Kidney (tissue), 14 donors: Measurements from ENCODE around the gene PRSS50. TPM values are rescaled to one million over a fixed set of nuclear protein-coding genes. Genes with fewer than 3 reads are reported as not detected.

ENCODE experiments used
- DNase-seq, 5 donors: peaks; one replicate each; pipeline ENCODE4 v3.0.0-alpha.2; 2013 to 2020
- FAIRE-seq: peaks from 2 replicates; lab custom pipeline; 2012; peaks lifted over from hg19 to GRCh38; lab: Jason Lieb, UNC
- H3K27ac ChIP-seq, 2 donors: one replicate each; pipeline ENCODE4 v1.7.0; 2013; ENCODE audit warnings: low read depth in 2 of 2, low read length in 2 of 2, inconsistent platforms in 1 of 2
- H3K27me3 ChIP-seq: one replicate; pipeline ENCODE4 v1.7.1; 2013; ENCODE audit warnings: low read length, inconsistent platforms; ENCODE audit not compliant: control insufficient read depth, insufficient read depth
- H3K36me3 ChIP-seq, 3 donors: one replicate each; pipeline versions ENCODE4 v1.7.0 to v1.7.1; 2013; ENCODE audit warnings: low read length in 3 of 3, control low read depth in 1 of 3, inconsistent platforms in 1 of 3; ENCODE audit not compliant: insufficient read depth in 3 of 3, control insufficient read depth in 2 of 3
- H3K4me1 ChIP-seq, 3 donors: one replicate each; pipeline versions ENCODE4 v1.7.0 to v1.7.1; 2013; ENCODE audit warnings: low read length in 3 of 3, inconsistent platforms in 1 of 3, low read depth in 1 of 3; ENCODE audit not compliant: control insufficient read depth in 2 of 3, insufficient read depth in 2 of 3
- H3K4me3 ChIP-seq, 3 donors: one replicate each; pipeline versions ENCODE4 v1.7.0 to v1.8.1; 2013; ENCODE audit warnings: low read length in 3 of 3, control low read depth in 1 of 3, inconsistent platforms in 1 of 3
- H3K9ac ChIP-seq, 3 donors: one replicate each; pipeline versions ENCODE4 v1.7.0 to v1.7.1; 2013; ENCODE audit warnings: low read length in 3 of 3, control low read depth in 1 of 3, inconsistent platforms in 1 of 3
- H3K9me3 ChIP-seq, 3 donors: one replicate each; pipeline versions ENCODE4 v1.7.0 to v1.7.1; 2013; ENCODE audit warnings: low read length in 3 of 3, control low read depth in 1 of 3, inconsistent platforms in 1 of 3; ENCODE audit not compliant: control insufficient read depth in 2 of 3, insufficient read depth in 1 of 3
- CTCF ChIP-seq: IDR thresholded peaks from 3 replicates; pipeline ENCODE4 v1.5.1; 2012; ENCODE audit warnings: mild to moderate bottlenecking, moderate library complexity, borderline replicate concordance; ENCODE audit not compliant: insufficient read depth; ENCODE audit errors: extremely low read depth
- intact Hi-C: fragments of 100-400 bp; cut with DNase I; formaldehyde crosslinking; loops from one replicate; pipeline ENCODE4 v1.11.1; 2022
- polyA plus RNA-seq: library from polyadenylated mRNA; stranded (reverse); fragments of 350-450 nt; fragmentation: Illumina TruSeq; extraction: RNeasy Lipid Tissue Mini Kit (QIAGEN cat#74804); gene quantifications from one replicate; pipeline ENCODE4 v1.2.3, GENCODE V29; 2014; ENCODE audit warnings: low read depth, low replicate concordance; ENCODE audit not compliant: insufficient read depth
- total RNA-seq: library from RNA; stranded (reverse); fragmentation: NEBNext Ultra II Directional; extraction: Animal tissue kit (Norgen Biotek cat#: 25700); gene quantifications from one replicate; pipeline ENCODE4 v1.2.1, GENCODE V29; 2021
- donor health status: control.
- donor health status: control.
- donor health status: control.
- donor health status: control.
- donor health status: control.
- donor health status: DM: yes; HTN: yes; CAD: no.
- donor health status: Normal renal cell carcinoma (clear cell type).

Gene PRSS50
- total and polyA plus RNA-seq, 2 donors from 2014 or later, result 0.19 to 0.35 TPM

- Histone ChIP-seq H3K27ac (no peak overlapping the region), H3K4me1 (no peaks in the 10 kb centered on the region), H3K27me3 (no peaks in the 10 kb centered on the region), H3K36me3 (no peaks in the 10 kb centered on the region), H3K9ac (no peak overlapping the region), H3K4me3 (no peak overlapping the region), H3K9me3 (no peaks in the 10 kb centered on the region)
- FAIRE-seq, result no peak
- intact Hi-C loops, result no loop called here
- TF ChIP-seq CTCF, result no peak
- peak in 1 of 5 donors; percentile 27 for DNase-seq
These were observed 918 bp downstream of the PRSS50 start for GRCh38 chr3:46716461-46717441.

DNA sequence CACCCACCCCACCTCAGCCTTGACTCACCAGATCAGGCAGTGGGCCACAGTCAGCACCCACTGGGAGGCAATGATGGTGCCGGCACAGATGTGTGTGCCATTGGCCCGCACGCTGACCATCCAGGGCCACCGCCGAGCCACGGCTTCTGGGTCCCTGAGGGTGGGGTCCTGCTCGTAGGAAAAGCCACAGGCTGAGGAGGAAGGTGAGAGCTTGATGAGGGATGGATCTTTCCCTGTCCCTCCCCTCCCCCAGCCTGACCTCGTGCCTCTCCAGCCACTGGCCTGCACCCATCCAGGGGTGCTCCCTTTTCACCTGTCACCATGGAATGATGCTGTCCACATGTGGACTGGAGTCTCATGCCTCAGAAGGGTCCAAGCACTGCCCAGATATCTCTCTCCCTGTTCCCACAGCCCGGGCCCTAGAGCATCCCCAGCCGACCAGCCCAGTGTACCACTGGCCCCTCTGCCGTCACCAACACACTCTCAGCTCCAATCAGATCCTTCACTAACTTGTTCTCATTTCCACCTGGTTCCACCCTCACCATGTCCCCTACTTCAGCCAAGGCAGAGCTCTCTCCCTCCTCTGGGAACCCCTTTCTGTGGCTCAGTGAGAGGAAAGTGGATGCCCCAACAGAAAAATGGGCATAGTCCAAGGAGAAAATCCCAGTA lies 2.0 kb downstream of the PRSS50 start:
- no peaks in the 10 kb centered on the region for H3K36me3 ChIP-seq
- no peak overlapping the region for H3K27ac ChIP-seq
- H3K27me3 ChIP-seq, result no peaks in the 10 kb centered on the region
- no peaks in the 10 kb centered on the region for H3K4me1 ChIP-seq
- no peak for TF ChIP-seq CTCF
- intact Hi-C loops, result no loop called here
- no peaks in the 10 kb centered on the region for H3K9me3 ChIP-seq
- no peak for FAIRE-seq
- no peak for DNase-seq
- H3K4me3 ChIP-seq, result no peak overlapping the region
- no peak overlapping the region for H3K9ac ChIP-seq

DNA sequence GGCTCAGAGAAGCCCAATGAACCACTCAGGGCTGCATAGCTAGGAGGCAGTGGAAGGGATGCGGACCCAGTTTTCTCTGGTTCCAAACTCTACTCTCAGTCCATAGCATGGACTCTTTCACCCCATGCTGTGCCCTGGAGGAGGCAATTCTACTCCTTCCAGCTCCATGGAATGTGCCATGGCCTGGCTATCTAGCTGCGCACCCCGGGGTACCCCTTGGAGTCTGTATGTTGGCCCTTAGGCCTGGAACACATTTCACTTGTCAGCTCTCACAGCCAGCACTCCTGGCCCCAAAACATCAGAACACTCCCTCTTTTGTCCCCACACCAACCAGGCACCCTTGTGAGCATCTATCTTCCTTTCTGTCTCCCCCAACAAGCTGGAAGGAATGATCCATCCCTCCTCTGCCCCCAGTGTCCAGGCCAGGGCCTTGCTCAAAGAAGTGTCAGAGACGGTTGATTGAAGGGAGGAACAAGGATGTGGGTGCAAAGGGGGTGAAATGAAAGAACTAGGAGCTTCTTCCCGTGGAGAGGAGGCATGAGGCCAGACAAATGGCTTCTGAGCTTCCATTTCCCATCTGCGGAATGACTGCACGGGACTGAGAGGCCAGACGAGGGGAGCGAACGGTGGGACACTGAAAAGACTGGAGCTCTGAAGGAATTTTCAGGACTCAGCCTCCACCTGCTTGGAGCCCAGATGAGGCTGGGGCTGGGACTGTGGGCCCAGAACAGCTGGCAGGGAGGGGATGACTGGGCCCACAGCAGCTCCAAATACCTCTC lies 2.8 kb downstream of the PRSS50 start:
- Histone ChIP-seq H3K4me1 (no peaks in the 10 kb centered on the region), H3K36me3 (no peaks in the 10 kb centered on the region), H3K9ac (no peak overlapping the region), H3K9me3 (no peaks in the 10 kb centered on the region), H3K27ac (no peak overlapping the region), H3K27me3 (no peaks in the 10 kb centered on the region), H3K4me3 (no peak overlapping the region)
- no peak for FAIRE-seq
- intact Hi-C loops, result no loop called here
- TF ChIP-seq CTCF, result no peak
- DNase-seq, result no peak
